ENCODE results near the gene RPS18. TPM values are rescaled to one million over a fixed set of nuclear protein-coding genes. Genes with fewer than 3 reads are reported as not detected.

The RPS18 gene
- total and polyA plus RNA-seq, 9 of the 15 experiments (the other 6 are each of a cell fraction or from before 2014, with no cell fraction given): 5,023 to 17,516 (median 8,131) TPM

DNA sequence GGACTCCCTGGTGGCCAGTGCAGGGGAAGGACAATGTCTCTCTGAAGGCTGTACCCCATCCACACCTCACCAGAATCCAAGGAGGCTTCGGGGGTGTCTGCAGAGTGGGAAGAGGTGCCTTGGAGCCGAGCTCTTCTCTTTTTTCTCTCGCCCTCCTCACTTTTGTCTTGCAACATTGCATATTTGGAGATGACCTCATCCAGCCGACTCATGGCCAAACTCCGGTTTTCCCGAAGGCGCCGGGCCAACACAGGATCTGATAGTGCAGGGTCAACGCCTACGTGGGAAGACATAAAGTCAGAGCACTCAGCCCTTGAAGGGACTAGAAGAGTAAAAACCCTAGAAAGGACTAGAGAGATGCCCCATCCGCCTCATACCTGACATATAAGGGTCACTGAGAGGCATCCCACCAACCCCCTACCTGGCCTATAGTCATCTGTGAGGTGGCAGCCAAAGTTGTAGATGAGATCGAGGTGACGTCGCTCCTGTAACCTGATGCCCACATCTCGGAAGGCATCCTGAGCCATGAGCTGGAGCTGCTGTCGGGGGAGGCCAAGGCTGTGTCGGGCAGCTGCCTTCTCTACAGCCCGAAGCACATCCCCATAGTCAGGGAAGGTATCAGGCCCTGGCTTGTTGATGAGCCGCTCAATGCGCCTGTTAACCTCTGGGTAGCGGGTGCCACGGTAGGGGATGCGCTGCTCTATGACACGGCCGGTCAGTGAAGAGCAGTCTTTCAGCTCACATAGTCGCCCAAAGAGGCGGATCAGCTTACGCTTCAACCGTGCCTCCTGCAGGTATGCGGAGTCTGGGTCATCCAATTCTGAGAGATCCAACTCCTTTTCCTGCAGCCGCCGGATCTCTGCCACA lies 48.7 kb downstream of the RPS18 start:
- Histone ChIP-seq H3K27ac (ENCODE audit: extremely low read depth, low read depth, low read length) (peak overlapping the region; percentile 89), H3K4me2 (ENCODE audit: insufficient read depth, low read length) (peak overlapping the region; percentile 88), H3K9ac (ENCODE audit: insufficient read depth in 1 of 2, low read depth in 2 of 2, low read length in 2 of 2) (peak overlapping the region; percentile 55 to 95; a peak in 3 of 4 replicates), H3K4me1 (replicated peaks in 1 of 2; ENCODE audit: control insufficient read depth in 2 of 2, insufficient read depth in 2 of 2, low read length in 2 of 2) (peaks cover 50 to 64% of the 10 kb centered on the region in 2 experiments), H3K4me3 (peak overlapping the region; percentile 3; the same call in 1 of the 2 replicates), H3K36me3 (ENCODE audit: control insufficient read depth, insufficient read depth, low read length) (peaks cover 43% of the 10 kb centered on the region), H2AFZ (ENCODE audit: low read depth, low read length) (no peak overlapping the region), H3K79me2 (ENCODE audit: control insufficient read depth, insufficient read depth, low read length) (peaks cover 52% of the 10 kb centered on the region), H3K27me3 (ENCODE audit: control insufficient read depth in 2 of 2, insufficient read depth in 2 of 2, low read length in 2 of 2) (no peaks in the 10 kb centered on the region), H3K9me1 (ENCODE audit: control insufficient read depth, insufficient read depth, low read length) (peaks cover 3% of the 10 kb centered on the region), H3K9me3 (replicated peaks; ENCODE audit: control insufficient read depth, insufficient read depth, low read depth, low read length) (no peaks in the 10 kb centered on the region), H4K20me1 (replicated peaks; ENCODE audit: control insufficient read depth, insufficient read depth, low read length) (0 out of 2 replicates have a peak, but pooled peaks cover 3% of the 10 kb centered on the region)
- 54% methylated on average over 32 of the region's 32 CpGs for WGBS (ENCODE audit: insufficient coverage, low coverage, missing lambda C conversion rate)
- CTCF ChIA-PET (ENCODE audit: low intra/inter-chr PET ratio): no interaction called here
- intact Hi-C loops (cut with micrococcal nuclease) (no loop called here), in situ Hi-C loops (cut with MboI) (no loop called here)
- DNase-seq (ENCODE audit: extremely low read depth in 1 of 4, low spot score in 3 of 4): peak in 2 of 4 experiments; percentile 36 to 77
- ATAC-seq: no peak
- FAIRE-seq: peak; percentile 19
- BruUV-seq (replicated peaks): no TSS peak
- POLR2A ChIA-PET: interaction anchor here (0.5 to 1.2 kb wide), 6 partner anchors 8 to 1263 kb away, joined by 3 to 6 read pairs (median 3); no protein-coding TSS in a partner anchor
- TF ChIP-seq GATA2 (CRISPR knock-in tag; IDR thresholded peaks at IDR 0.05) (peak; percentile 20; the same call in 1 of the 2 replicates), SNIP1 (IDR thresholded peaks at IDR 0.05; ENCODE audit: low read depth) (no peak), CEBPB (tag; IDR thresholded peaks at IDR 0.05) (peak; percentile 88), CXXC5 (CRISPR knock-in tag; IDR thresholded peaks at IDR 0.05) (peak; percentile 63), CREM (IDR thresholded peaks at IDR 0.05; ENCODE audit: low read depth) (0 out of 2 replicates have a peak, but pooled peaks have one; percentile 36), ZNF507 (tag; conservative IDR thresholded peaks at IDR 0.05) (no peak), ZFP30 (CRISPR knock-in tag; IDR thresholded peaks at IDR 0.05; ENCODE audit: borderline replicate concordance) (no peak), CEBPG (CRISPR knock-in tag; IDR thresholded peaks at IDR 0.05) (peak; percentile 60), CEBPG (tag; conservative IDR thresholded peaks at IDR 0.05 in 1 of 2, IDR thresholded peaks at IDR 0.05 in 1 of 2) (peak; percentile 67 to 82), GTF2E2 (tag; IDR thresholded peaks at IDR 0.05) (0 out of 2 replicates have a peak, but pooled peaks have one; percentile 26), ZFX (CRISPR knock-in tag; IDR thresholded peaks at IDR 0.05) (peak; percentile 22; the same call in 1 of the 2 replicates), ZC3H11A (IDR thresholded peaks at IDR 0.05; ENCODE audit: low read depth, low read length) (no peak), BRD4 (IDR thresholded peaks at IDR 0.05) (0 out of 2 replicates have a peak, but pooled peaks have one; percentile 31)
- TF ChIP-seq, protein P1, sequence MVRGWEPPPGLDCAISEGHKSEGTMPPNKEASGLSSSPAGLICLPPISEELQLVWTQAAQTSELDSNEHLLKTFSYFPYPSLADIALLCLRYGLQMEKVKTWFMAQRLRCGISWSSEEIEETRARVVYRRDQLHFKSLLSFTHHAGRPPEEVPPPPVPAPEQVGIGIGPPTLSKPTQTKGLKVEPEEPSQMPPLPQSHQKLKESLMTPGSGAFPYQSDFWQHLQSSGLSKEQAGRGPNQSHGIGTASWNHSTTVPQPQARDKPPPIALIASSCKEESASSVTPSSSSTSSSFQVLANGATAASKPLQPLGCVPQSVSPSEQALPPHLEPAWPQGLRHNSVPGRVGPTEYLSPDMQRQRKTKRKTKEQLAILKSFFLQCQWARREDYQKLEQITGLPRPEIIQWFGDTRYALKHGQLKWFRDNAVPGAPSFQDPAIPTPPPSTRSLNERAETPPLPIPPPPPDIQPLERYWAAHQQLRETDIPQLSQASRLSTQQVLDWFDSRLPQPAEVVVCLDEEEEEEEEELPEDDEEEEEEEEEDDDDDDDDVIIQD (CRISPR knock-in tag; IDR thresholded peaks at IDR 0.05): no peak
- TF ChIP-seq, protein P2, sequence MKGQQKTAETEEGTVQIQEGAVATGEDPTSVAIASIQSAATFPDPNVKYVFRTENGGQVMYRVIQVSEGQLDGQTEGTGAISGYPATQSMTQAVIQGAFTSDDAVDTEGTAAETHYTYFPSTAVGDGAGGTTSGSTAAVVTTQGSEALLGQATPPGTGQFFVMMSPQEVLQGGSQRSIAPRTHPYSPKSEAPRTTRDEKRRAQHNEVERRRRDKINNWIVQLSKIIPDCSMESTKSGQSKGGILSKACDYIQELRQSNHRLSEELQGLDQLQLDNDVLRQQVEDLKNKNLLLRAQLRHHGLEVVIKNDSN (CRISPR knock-in tag; IDR thresholded peaks at IDR 0.05): peak; percentile 22; the same call in 1 of the 2 replicates
- TF ChIP-seq, protein P3, sequence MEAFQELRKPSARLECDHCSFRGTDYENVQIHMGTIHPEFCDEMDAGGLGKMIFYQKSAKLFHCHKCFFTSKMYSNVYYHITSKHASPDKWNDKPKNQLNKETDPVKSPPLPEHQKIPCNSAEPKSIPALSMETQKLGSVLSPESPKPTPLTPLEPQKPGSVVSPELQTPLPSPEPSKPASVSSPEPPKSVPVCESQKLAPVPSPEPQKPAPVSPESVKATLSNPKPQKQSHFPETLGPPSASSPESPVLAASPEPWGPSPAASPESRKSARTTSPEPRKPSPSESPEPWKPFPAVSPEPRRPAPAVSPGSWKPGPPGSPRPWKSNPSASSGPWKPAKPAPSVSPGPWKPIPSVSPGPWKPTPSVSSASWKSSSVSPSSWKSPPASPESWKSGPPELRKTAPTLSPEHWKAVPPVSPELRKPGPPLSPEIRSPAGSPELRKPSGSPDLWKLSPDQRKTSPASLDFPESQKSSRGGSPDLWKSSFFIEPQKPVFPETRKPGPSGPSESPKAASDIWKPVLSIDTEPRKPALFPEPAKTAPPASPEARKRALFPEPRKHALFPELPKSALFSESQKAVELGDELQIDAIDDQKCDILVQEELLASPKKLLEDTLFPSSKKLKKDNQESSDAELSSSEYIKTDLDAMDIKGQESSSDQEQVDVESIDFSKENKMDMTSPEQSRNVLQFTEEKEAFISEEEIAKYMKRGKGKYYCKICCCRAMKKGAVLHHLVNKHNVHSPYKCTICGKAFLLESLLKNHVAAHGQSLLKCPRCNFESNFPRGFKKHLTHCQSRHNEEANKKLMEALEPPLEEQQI (IDR thresholded peaks at IDR 0.05): no peak

Data from K562 (cell line).